HG03378 (cell line): Measurements from ENCODE around the gene GYPB.
"Not testable (repeated sequence)": the region's sequence is repeated elsewhere in the genome, so short reads cannot be mapped to it uniquely, and the experiment has no call there.

Experiments used
- ATAC-seq: cut with Tn5 transposase; IDR thresholded peaks from one replicate; pipeline ENCODE4 v1.9.1; 2021; ENCODE audit warnings: mild to moderate bottlenecking, moderate library complexity; ENCODE audit not compliant: unreplicated experiment

The GYPB gene

DNA sequence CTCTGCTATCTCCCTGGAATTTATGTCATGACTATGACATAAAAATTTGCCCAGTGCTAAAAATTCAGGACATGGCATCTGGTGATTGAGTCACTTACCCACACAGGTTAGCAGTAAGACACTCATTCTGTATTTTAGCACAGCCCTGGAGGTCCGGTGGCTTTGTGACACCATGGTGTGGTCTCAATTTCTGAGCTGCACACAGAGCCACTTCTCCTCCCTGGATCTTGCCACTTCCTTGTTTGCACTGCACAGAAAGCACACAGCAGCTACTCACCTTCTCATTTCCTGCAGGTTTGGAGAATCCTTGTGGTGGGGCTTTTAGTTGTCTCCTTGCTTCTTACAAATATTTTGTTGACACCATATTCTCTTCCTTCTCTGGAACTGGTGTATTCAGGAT is 69.0 kb downstream of the GYPB start:
- not testable (repeated sequence) for ATAC-seq

- ATAC-seq, result not testable (repeated sequence)
Measured at GRCh38 chr4:143947493-143947892, 71.7 kb downstream of the GYPB start.
